ENCODE results near the gene TUT7.
A peak's percentile ranks its signal among the peaks of the same experiment; 100 is the strongest.
"Not testable (repeated sequence)": the region's sequence is repeated elsewhere in the genome, so short reads cannot be mapped to it uniquely, and the experiment has no call there.

TUT7 gene

DNA sequence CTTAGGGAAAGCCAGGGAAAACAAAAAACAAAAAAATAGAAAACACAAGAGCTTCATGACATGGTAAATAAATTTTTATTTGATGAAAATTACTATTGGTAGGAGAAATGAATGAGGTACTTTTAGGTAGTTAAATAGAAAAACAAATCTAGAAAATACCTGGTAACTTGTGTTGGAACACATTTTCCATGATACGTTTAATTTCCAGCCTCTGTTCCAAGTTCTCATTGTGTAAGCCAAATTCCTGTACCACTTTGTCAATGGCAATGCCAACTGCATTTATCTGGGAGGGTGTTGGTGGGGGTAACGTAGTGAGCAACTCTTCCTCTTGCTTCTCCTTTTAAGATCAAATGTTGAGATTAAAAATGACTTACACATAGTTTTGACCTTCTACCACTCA is 9.4 kb downstream of the TUT7 start:
- DNase-seq, result no peak

GRCh38 chr9:86342269-86342668 is 11.9 kb downstream of the TUT7 start:
- DNase-seq, result no peak

DNA sequence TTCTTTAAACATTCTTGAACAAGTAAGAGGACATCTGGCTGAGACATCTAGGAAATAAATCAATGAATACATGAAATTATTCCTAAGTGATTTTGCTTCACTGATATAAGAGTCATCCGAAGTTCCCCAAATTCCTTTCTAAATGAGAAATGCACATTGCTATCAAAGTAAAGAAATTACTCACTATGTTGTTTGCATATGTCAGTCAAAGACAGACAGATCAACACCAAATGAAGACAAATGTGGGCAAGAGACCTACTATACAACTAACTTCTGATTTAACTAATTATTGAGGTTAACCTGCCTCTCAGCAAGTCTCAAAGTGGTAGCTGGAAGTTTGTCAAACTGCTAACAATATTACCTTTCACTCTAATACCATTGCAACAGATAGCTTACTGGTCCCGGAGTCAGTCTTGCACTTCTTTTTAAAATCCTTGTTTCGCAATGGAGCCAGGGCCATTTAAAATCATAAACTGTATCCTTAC is 13.2 kb downstream of the TUT7 start:
- peak; percentile 60 for DNase-seq

GRCh38 chr9:86340356-86341006 is 13.7 kb downstream of the TUT7 start:
- no peak for DNase-seq

GRCh38 chr9:86337469-86338108 is 16.6 kb downstream of the TUT7 start:
- no peak for DNase-seq

DNA sequence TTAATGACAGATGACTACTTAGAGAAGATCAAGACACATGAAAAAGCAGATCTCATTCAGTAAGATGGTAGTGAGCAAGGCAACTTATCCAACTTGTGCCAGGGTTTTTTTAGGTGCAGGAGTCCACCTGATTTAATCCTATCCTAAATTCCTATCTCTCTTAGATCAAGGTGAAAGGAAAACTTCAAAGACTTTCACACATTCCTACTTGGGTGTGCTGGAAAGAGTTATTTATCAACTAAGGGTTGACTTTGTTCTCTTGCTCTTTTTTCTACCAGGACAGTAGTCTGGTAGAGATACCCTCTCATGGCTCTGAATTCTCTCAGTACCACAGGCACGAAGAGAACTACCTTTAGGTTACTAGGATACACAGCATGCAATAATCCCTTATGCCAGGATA is 18.2 kb downstream of the TUT7 start:
- DNase-seq, result no peak

GRCh38 chr9:86333651-86334050 is 20.6 kb downstream of the TUT7 start:
- DNase-seq, result no peak

DNA sequence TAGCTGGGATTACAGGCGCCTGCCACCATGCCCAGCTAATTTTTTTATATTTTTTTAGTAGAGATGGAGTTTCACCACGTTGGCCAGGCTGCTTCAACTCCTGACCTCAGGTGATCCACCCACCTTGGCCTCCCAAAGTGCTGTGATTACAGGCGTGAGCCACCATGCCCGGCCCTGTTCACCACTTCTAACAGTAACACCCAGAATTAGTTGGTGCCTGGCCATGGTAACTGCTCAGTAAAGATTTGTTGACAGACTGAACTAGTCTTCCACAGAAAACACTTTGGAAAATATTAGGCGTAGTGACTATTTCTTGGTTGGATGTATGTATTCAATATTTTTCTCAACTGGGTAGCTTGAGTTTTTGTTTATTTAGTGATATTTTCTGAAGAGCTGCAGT is 24.0 kb downstream of the TUT7 start:
- DNase-seq, result no peak

DNA sequence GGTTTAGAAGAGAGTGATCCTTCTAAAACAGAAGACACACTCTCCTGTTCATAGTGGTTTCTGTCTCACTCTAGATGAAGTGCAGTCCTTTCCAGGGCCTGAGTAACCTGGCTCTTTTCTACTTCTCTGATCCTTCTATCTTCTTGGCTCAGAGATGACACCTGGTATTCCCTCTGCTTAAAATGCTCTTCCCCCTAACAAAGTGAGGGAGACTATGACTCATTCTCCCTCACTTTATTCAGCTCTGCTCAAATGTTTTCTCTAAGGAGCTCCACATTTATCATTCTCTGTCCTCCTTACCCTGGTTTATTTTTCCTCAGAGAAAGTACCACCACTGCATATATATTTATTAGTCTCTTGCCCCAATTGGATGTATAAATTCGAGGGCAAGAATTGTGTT is 24.6 kb downstream of the TUT7 start:
- no peak for DNase-seq

DNA sequence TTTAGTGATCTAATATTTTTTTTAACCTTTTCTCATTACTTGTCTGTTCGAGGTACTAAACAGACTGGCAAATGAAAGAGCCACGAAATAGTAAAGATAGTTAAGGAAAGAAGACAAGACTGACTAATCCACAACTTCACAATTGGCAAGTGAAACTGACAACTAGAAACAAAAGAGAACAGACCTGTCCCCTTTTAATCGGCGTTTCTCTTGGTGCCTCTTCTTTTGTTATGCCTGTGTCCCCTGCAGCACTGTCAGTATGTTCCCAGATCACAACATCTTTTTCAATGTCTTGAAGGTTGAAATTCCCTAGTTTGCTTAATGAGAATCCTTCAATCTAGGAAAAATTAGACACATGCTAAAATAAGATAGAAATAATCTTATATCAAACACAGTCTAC is 26.1 kb downstream of the TUT7 start:
- no peak for DNase-seq

DNA sequence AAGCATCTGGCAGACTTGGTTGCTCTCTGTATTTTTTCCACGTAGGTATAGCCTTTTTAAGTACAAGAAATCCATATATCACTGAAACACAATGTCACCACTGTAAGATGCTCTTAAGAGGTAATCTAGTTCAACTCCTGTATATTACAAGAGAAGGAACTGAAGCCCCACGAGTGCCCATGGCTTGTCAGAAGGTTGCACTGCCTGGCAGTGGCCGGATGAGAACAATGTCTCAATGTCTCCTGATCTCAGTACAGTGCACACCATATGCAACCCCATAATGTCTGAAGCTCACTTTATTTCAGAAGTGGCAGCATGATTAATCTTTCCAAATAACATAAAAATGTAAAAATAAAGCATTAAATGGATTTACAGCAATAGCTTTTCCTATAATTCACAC is 27.7 kb downstream of the TUT7 start:
- no peak for DNase-seq

DNA sequence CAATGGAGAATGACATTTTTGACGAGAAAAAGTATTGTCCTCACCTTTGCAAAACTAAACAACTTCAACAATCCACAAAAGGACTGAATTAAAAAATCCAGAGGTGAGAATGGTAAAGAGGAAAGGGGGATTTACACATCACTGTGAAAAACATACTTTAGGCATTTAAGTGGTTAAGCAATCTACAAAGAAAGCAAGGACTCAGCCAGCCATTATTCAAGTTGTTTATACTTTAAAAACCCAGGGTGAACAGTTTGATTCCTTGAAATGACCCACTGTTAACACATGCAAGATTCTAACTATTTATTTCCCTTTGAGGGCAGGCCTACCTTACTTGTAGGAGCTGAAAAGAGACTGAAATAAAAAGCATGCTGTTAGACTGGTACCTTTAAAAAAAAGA is 29.3 kb downstream of the TUT7 start:
- no peak for DNase-seq

DNA sequence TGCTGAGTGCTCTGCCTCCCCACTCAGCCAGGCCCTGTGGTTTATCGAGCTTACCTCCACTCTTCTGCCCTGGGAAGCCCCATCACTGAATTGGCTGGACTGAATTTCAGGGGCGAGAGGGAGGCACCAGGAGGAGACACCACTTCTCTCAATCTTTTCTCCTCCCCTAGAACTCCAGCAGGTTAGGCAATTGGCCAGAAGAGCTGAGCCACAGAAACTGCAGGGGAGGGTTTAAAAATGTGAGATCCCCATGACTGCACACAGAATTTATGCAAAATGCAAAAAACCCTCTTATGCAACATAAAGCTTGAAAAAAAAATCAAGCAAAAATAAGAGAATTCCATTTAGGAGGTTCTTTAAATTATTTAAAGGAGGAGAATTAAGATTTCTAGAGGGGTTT is 29.9 kb downstream of the TUT7 start:
- peak; percentile 49 for DNase-seq

GRCh38 chr9:86322973-86323644 is 31.1 kb downstream of the TUT7 start:
- peak; percentile 88 for DNase-seq

DNA sequence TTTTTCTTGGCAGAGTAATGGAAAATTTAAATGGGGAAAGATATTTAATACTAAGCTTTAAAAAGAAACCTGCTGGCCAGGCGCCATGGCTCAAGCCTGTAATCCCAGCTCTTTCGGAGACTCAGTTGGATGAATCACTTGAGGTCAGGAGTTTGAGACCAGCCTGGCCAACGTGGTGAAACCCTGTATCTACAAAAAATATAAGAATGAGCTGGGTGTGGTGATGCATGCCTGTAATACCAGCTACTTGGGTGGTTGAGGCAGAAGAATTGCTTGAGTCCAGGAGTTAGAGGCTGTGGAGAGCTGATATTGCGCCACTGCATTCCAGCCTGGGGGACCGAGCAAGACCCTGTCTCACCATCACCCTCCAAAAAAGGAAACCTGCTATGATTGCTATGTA is 32.8 kb downstream of the TUT7 start:
- peak; percentile 96 for DNase-seq

DNA sequence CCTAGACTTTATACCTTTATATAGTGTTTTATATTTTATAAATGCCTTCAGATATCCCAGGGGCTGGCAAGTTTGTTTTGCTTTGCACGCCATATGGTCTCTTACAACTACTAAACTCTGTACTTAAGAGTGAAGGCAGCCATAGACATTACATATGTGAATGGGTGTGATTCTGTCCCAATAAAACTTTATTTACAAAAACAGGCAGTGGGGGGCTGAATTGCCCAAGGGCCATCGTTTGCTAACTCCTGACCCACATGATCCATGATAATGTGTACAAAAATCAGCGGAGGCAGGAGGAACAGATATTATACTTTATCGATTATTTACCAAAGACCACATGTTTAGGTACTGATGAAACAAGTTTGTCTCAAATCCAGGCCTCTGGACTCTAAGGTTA is 36.0 kb downstream of the TUT7 start:
- no peak for DNase-seq

DNA sequence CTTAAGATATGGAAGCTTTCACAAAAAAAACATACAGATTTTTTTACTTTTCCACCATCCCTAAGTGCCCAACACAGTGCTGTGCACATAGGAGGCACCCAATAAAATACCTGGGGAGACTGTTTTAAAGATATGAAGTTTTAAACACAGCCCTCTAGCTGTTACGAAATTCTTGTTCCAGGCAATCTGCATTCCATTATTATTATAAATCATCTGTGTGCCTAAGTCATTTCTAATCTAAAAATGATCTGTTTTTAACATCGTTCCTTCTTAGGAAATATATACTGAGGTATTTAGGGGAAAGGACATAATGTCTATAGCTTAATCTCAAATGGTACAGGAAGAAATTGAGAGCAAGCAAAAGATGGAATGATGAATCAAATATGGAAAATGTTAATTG is 39.1 kb downstream of the TUT7 start:
- peak; percentile 8 for DNase-seq

- DNase-seq, result not testable (repeated sequence)
Measured at GRCh38 chr9:86312959-86313358, 41.3 kb downstream of the TUT7 start.

- no peak for DNase-seq
Measured at GRCh38 chr9:86308687-86309086, 45.5 kb downstream of the TUT7 start.

DNA sequence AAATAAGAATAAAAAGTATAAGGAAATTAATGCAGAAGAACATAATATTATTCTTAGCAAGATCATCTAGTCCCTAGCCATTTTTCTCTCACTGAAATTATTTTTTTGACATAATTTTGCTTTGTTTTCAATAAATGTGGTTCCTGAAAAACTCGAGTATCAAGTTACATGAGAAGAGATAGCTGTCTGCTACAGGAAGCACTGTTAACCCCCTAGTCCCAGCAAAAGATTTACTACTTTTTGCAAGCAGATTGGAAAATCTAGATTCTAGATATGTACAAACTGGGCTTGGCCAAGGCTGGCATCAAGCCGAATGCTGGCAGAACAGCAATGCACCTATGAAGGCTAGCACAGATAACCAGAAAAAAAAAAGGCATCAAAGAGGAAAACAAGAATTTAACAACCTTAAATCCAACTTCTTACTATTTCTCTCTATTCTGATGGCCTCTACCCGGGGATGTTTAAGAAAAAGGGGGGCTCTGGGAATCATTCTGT is 49.9 kb downstream of the TUT7 start:
- no peak for DNase-seq

DNA sequence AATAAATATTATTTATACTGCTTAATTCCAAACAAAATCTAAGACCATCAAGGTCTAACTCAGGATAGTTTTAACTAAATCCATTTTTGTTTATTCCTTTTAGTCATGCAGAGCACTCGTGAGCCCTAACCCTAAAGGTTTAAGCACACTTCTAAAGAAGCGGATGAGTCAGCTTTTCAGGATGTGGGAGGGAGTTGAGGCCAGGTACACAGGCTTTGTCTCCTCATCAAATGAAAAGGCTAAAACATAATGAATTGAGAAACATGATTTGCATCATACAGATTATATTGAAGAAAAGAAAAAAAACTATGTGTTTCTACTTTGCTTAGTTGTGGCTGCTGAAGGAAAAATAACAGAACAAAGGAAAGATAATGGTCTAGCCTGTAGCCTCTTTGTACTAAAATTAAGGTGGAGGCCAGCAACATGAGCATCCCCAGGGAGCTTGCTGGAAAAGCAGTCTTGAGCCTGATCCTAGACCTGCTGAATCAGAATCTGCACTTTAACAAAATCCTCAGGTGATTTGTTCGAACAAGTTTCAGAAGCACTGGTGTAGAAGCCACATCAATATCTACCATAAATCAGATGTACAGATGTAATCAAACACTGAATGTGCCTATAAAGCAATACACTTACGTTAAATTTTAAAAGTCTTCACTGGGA is 50.8 kb downstream of the TUT7 start:
- no peak for DNase-seq

DNA sequence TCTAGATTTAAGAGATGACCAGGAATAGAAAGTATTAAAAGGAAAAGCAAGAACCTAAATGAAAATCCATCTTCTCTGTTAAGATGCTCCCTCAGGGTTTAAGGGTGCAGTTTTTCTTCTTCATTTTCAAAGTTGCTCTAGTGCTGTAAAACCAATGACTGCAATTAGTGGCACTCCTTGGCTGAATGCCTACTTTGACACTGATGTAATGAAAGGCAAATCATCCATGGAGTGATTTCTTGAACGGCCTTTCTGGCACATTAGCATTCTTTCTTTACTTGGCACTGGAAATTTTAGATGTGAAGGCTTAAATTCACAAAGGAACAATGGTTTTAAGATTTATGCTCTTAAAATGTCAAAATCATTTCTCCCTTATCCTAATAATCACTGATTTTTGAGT is 52.5 kb downstream of the TUT7 start:
- DNase-seq, result no peak

GRCh38 chr9:86300701-86301100 is 53.5 kb downstream of the TUT7 start:
- no peak for DNase-seq

- no peak for DNase-seq
Measured at GRCh38 chr9:86298873-86299272, 55.3 kb downstream of the TUT7 start.

Data from EL (cell line).